Natural killer cell (primary cell): Measurements from ENCODE around the gene NYNRIN. TPM values are rescaled to one million over a fixed set of nuclear protein-coding genes. Genes with fewer than 3 reads are reported as not detected.
A peak's percentile ranks its signal among the peaks of the same experiment; 100 is the strongest.

Experiments used
- ATAC-seq, 3 donors: fragments of 150-1000 bp in 2 of 3; fragments of 200-7000 bp in 1 of 3; cut with Tn5 transposase; 1 replicate in 1 of 3; 2 replicates in 2 of 3; pipeline ENCODE4 v1.10.0; 2021; ENCODE audit warnings: mild to moderate bottlenecking in 2 of 3, moderate library complexity in 2 of 3
- DNase-seq, 2 donors: peaks; one replicate each; pipeline versions ENCODE4 v3.0.0 to v3.0.0-alpha.2; 2013 to 2021; ENCODE audit warnings: mixed read lengths in 1 of 2
- H3K27ac ChIP-seq: one replicate; pipeline ENCODE4 v1.5.1; 2013; ENCODE audit warnings: mild to moderate bottlenecking, low read length
- H3K27me3 ChIP-seq: one replicate; pipeline ENCODE4 v1.6.1; 2013; ENCODE audit warnings: low read length; ENCODE audit not compliant: control insufficient read depth, insufficient read depth
- H3K36me3 ChIP-seq: one replicate; pipeline ENCODE4 v1.6.1; 2013; ENCODE audit warnings: low read length; ENCODE audit not compliant: control insufficient read depth, insufficient read depth
- H3K4me1 ChIP-seq: one replicate; pipeline ENCODE4 v1.6.1; 2013; ENCODE audit warnings: low read length; ENCODE audit not compliant: control insufficient read depth, insufficient read depth
- H3K4me3 ChIP-seq: one replicate; pipeline ENCODE4 v1.5.1; 2013; ENCODE audit warnings: low read length
- H3K9me3 ChIP-seq: one replicate; pipeline ENCODE4 v1.6.1; 2013; ENCODE audit warnings: low read length; ENCODE audit not compliant: control insufficient read depth, insufficient read depth
- H3K27ac Mint-ChIP-seq, 2 donors: one replicate each; pipeline ENCODE4 v1.8.0; 2022; ENCODE audit warnings: mild to moderate bottlenecking in 2 of 2, mixed read lengths in 2 of 2, moderate library complexity in 1 of 2
- H3K27me3 Mint-ChIP-seq, 2 donors: one replicate each; pipeline ENCODE4 v1.8.0; 2022; ENCODE audit warnings: low read depth in 2 of 2, mixed read lengths in 2 of 2
- H3K36me3 Mint-ChIP-seq: one replicate; pipeline ENCODE4 v1.8.0; 2022; ENCODE audit warnings: mixed read lengths
- H3K4me1 Mint-ChIP-seq, 2 donors: one replicate each; pipeline ENCODE4 v1.8.0; 2022; ENCODE audit warnings: mixed read lengths in 2 of 2
- H3K4me3 Mint-ChIP-seq: one replicate; pipeline ENCODE4 v1.8.0; 2022; ENCODE audit warnings: mild to moderate bottlenecking, moderate library complexity, mixed read lengths
- H3K9me3 Mint-ChIP-seq, 2 donors: one replicate each; pipeline ENCODE4 v1.8.0; 2022; ENCODE audit warnings: mixed read lengths in 2 of 2
- WGBS: methylation state at CpG from one replicate; pipeline ENCODE4 v1.1.7; 2013; ENCODE audit warnings: missing lambda C conversion rate; ENCODE audit not compliant: insufficient coverage; 5-methylcytosine and 5-hydroxymethylcytosine counted together
- intact Hi-C: fragments of 100-400 bp; cut with micrococcal nuclease; formaldehyde crosslinking; loops from one replicate; pipeline ENCODE4 v1.14.2; 2022
- total RNA-seq, 4 donors: library from RNA; stranded (reverse); fragments of 120-200 nt in 1 of 4; gene quantifications; one replicate each; pipeline versions ENCODE4 v1.2.3 to v1.2.4, GENCODE V29; 2013 to 2022
- TF ChIP-seq, protein P1 (sequence below): fragments of 200-600 bp; IDR thresholded peaks from one replicate; pipeline ENCODE4 v1.8.0; 2022; ENCODE audit warnings: antibody characterized with exemption

Gene NYNRIN
- total RNA-seq, 3 donors from 2014 or later (not counting 1 experiment from before 2014, with no cell fraction given) = 0.23 to 0.53 (median 0.42) TPM

DNA sequence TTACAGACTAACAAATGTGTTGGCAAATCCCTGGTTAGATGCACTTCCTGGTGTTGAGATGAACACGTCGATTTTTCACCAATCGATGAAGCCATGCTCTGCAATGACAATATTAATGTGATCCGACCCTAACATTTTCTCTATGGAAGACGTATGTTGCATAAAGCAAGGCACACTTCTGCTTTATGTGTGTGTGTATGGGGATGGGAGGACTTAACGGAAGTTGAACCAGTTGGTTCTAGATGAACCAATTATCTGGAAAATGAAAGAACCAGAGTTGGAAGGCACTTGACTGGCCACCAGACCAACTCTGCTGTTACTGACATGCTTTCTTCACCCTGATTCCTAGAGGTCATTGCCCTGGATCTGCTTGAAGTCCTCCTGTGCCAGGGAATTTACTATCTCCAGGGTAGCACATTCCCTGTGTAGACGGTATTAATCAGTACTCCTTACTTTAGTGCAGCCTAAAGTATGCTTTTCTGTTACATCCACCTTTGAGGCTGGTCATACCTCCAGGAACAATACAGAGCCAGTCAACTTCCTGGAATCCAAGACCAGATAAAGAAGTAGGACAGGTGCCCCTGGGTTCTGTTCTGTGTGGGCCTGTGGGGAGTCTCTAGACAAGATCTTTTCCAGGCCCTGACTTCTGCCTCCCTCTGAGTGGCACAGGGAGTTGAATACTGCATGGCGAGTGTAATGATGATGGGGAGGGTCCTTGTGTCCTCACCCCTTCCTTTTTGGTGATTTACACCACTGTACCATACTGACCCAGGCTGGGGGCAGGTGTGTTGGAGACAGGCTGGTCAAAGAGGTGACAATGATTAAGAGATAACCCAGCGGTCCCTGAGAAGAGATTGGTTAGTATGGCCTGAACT lies 39.7 kb downstream of the NYNRIN start:
- Histone ChIP-seq H3K4me3 (no peak overlapping the region), H3K9me3 (no peaks in the 10 kb centered on the region), H3K4me1 (peaks cover 32% of the 10 kb centered on the region), H3K27ac (no peak overlapping the region), H3K27me3 (no peaks in the 10 kb centered on the region), H3K36me3 (peaks cover 58% of the 10 kb centered on the region)
- H3K27ac Mint-ChIP-seq = peak overlapping the region; percentile 19 to 64
- intact Hi-C loops = loop anchor here (10.0 kb wide), 1 partner anchor 194 kb away; the partner anchor contains the start of gene TINF2
- H3K27me3 Mint-ChIP-seq = no peaks in the 10 kb centered on the region
- no peak overlapping the region for H3K4me3 Mint-ChIP-seq
- H3K4me1 Mint-ChIP-seq = peaks cover 43 to 70% of the 10 kb centered on the region in 2 donors
- no peak for DNase-seq
- TF ChIP-seq, protein P1, sequence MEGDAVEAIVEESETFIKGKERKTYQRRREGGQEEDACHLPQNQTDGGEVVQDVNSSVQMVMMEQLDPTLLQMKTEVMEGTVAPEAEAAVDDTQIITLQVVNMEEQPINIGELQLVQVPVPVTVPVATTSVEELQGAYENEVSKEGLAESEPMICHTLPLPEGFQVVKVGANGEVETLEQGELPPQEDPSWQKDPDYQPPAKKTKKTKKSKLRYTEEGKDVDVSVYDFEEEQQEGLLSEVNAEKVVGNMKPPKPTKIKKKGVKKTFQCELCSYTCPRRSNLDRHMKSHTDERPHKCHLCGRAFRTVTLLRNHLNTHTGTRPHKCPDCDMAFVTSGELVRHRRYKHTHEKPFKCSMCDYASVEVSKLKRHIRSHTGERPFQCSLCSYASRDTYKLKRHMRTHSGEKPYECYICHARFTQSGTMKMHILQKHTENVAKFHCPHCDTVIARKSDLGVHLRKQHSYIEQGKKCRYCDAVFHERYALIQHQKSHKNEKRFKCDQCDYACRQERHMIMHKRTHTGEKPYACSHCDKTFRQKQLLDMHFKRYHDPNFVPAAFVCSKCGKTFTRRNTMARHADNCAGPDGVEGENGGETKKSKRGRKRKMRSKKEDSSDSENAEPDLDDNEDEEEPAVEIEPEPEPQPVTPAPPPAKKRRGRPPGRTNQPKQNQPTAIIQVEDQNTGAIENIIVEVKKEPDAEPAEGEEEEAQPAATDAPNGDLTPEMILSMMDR = no peak
- WGBS = 68% methylated on average over 8 of the region's 9 CpGs
- no peak for ATAC-seq
- H3K9me3 Mint-ChIP-seq = no peaks in the 10 kb centered on the region
- no peaks in the 10 kb centered on the region for H3K36me3 Mint-ChIP-seq

DNA sequence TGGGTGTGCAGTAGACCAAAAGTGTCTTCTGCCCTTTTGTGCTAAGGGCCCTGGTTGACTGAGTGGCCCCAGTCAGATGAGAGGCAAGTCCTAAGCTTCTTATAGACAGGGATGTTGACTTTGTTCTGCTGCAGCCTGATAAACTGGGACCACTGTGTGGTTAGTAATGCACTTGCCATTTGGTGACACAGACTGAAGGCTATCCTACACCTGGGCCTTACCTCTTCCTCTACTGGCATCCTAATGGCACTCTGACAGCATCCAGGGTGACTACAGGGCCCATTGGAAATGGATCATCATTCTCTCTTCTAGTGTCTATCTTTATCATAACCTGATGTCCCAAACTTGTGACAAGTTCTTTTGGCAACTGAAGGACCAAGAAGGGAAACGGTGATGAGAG lies 40.5 kb downstream of the NYNRIN start:
- TF ChIP-seq, protein P1 = no peak
- Histone ChIP-seq H3K27ac (no peak overlapping the region), H3K4me3 (no peak overlapping the region), H3K4me1 (peaks cover 32% of the 10 kb centered on the region), H3K36me3 (peaks cover 50% of the 10 kb centered on the region), H3K9me3 (no peaks in the 10 kb centered on the region), H3K27me3 (no peaks in the 10 kb centered on the region)
- peak overlapping the region; percentile 42 for H3K4me3 Mint-ChIP-seq
- peaks cover 46 to 73% of the 10 kb centered on the region in 2 donors for H3K4me1 Mint-ChIP-seq
- 85% methylated on average over 1 of the region's 1 CpG for WGBS
- intact Hi-C loops = loop anchor here (10.0 kb wide), 1 partner anchor 194 kb away; the partner anchor contains the start of gene TINF2
- DNase-seq = no peak
- H3K36me3 Mint-ChIP-seq = no peaks in the 10 kb centered on the region
- no peaks in the 10 kb centered on the region for H3K27me3 Mint-ChIP-seq
- no peaks in the 10 kb centered on the region for H3K9me3 Mint-ChIP-seq
- peak overlapping the region in 1 of 2 donors; percentile 64 for H3K27ac Mint-ChIP-seq
- no peak for ATAC-seq

DNA sequence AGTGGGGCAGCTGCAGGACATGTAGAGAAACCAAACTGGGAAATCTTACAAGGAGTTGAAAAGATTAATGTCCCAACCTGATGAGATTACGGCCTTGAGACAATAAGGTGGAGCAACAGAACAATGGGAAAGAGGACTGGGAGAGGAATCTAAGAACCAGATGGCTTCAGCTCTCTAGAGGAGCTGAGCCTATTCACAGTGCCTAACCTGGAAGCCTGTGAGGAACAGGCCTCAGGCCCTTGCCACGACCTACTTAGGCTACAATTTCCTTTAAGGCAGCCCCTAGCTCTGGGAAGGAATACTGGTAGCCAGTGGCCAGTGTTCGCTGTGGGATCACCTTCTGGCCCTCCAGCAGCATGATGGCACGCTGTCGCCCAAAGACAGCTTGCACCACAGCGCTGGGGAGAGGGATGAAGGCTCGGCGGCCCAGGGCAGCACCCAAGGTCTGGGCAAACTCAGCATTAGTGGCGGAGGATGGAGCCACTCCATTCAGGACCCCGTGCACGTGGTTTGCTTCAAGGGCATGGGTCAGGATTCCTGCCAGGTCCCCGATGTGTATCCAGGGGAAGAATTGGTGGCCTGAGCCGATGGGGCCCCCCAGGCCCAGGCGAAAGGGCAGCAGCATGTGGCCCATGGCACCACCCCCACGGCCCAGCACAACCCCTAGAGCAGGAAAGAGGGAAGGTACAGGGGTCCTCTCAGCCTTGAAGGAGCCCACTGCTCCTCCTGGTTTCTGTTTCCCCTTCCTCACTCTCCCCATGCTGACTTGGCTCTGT lies 41.2 kb downstream of the NYNRIN start:
- TF ChIP-seq, protein P1 = no peak
- intact Hi-C loops = loop anchor here (5.0 to 10.0 kb wide), 3 partner anchors 192 to 235 kb away; partner anchors contain the start of genes GZMB and TINF2
- Mint-ChIP-seq H3K36me3 (no peaks in the 10 kb centered on the region), H3K9me3 (no peaks in the 10 kb centered on the region), H3K4me1 (peaks cover 46 to 67% of the 10 kb centered on the region in 2 donors), H3K4me3 (peak overlapping the region; percentile 42), H3K27me3 (no peaks in the 10 kb centered on the region), H3K27ac (peak overlapping the region; percentile 97 to 98)
- Histone ChIP-seq H3K4me3 (no peak overlapping the region), H3K9me3 (no peaks in the 10 kb centered on the region), H3K36me3 (peaks cover 49% of the 10 kb centered on the region), H3K27me3 (no peaks in the 10 kb centered on the region), H3K4me1 (peaks cover 32% of the 10 kb centered on the region), H3K27ac (no peak overlapping the region)
- ATAC-seq = no peak
- no peak for DNase-seq
- WGBS = 93% methylated on average over 15 of the region's 15 CpGs
